Stimulated activated CD4-positive, alpha-beta T cell treated with anti-CD3 and anti-CD28 coated beads, TNF-alpha, amount 100 ng/mL, for 48 hours (primary cell): Measurements from ENCODE around the gene PTX4.
"Not testable (repeated sequence)": the region's sequence is repeated elsewhere in the genome, so short reads cannot be mapped to it uniquely, and the experiment has no call there.

Source experiments
- DNase-seq, 3 donors: peaks; one replicate each; pipeline ENCODE4 v3.0.0-alpha.2; 2020; ENCODE audit warnings: low read depth in 3 of 3

PTX4 gene

GRCh38 chr16:1481906-1482835 is 6.6 kb downstream of the PTX4 start:
- no peak for DNase-seq

- not testable (repeated sequence) for DNase-seq
Observed at GRCh38 chr16:1478937-1479336, 9.8 kb downstream of the PTX4 start.

- no peak for DNase-seq
Observed at GRCh38 chr16:1477033-1477432, 11.7 kb downstream of the PTX4 start.

GRCh38 chr16:1475552-1476114 is 13.1 kb downstream of the PTX4 start:
- DNase-seq, result no peak

- DNase-seq, result peak; percentile 74 to 86 (median 83)
Observed at GRCh38 chr16:1474796-1475551, 13.8 kb downstream of the PTX4 start, which contains the start of gene CLCN7. TSS of gene CLCN7 (minus strand) at chr16:1475028. CDS start at chr16:1474974, 54 bp downstream.

- no peak for DNase-seq
Observed at GRCh38 chr16:1474082-1474795, 14.5 kb downstream of the PTX4 start.

- no peak for DNase-seq
Observed at GRCh38 chr16:1472974-1473373, 15.8 kb downstream of the PTX4 start.

GRCh38 chr16:1471569-1472194 is 17.1 kb downstream of the PTX4 start:
- DNase-seq, result no peak

GRCh38 chr16:1470481-1471251 is 18.1 kb downstream of the PTX4 start:
- no peak for DNase-seq

- no peak for DNase-seq
Observed at GRCh38 chr16:1469693-1470201, 19.0 kb downstream of the PTX4 start.

GRCh38 chr16:1469141-1469540 is 19.6 kb downstream of the PTX4 start:
- not testable (repeated sequence) for DNase-seq

- DNase-seq, result no peak
Observed at GRCh38 chr16:1468426-1468810, 20.3 kb downstream of the PTX4 start.

- no peak for DNase-seq
Observed at GRCh38 chr16:1466968-1467521, 21.7 kb downstream of the PTX4 start.

GRCh38 chr16:1466054-1466453 is 22.7 kb downstream of the PTX4 start:
- no peak for DNase-seq

- DNase-seq, result no peak
Observed at GRCh38 chr16:1465567-1465915, 23.2 kb downstream of the PTX4 start.

- DNase-seq, result no peak
Observed at GRCh38 chr16:1464894-1465566, 23.7 kb downstream of the PTX4 start.

- no peak for DNase-seq
Observed at GRCh38 chr16:1464196-1464893, 24.4 kb downstream of the PTX4 start.

GRCh38 chr16:1461146-1461545 is 27.6 kb downstream of the PTX4 start:
- no peak for DNase-seq

GRCh38 chr16:1460602-1461138 is 28.1 kb downstream of the PTX4 start:
- DNase-seq, result no peak
